ENCODE data around the gene CHRNA4.

The CHRNA4 gene

DNA sequence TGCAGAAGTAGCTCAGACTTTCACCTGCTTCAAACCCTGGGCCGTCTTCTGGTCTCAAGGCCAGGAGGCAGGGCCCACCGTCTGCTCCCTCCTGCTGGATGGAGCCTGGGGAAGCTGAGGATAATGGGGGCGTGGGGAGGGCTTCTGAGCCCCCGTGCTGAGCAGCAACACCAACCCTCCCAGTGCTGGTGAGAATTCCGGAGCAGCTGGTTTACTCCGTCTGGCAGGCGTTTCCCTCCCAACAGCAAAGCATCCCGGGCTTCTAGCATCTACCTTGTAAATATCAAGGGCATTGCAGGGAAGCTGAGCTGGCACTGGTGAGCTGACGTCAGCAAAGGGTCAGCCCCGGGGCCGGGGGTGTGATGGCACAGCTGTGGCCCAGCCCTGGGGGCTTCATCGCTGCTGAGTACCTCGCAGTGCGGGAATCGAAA lies 16.8 kb upstream of the CHRNA4 start:
- DNase-seq (ENCODE audit: low read depth, low spot score) = no peak

DNA sequence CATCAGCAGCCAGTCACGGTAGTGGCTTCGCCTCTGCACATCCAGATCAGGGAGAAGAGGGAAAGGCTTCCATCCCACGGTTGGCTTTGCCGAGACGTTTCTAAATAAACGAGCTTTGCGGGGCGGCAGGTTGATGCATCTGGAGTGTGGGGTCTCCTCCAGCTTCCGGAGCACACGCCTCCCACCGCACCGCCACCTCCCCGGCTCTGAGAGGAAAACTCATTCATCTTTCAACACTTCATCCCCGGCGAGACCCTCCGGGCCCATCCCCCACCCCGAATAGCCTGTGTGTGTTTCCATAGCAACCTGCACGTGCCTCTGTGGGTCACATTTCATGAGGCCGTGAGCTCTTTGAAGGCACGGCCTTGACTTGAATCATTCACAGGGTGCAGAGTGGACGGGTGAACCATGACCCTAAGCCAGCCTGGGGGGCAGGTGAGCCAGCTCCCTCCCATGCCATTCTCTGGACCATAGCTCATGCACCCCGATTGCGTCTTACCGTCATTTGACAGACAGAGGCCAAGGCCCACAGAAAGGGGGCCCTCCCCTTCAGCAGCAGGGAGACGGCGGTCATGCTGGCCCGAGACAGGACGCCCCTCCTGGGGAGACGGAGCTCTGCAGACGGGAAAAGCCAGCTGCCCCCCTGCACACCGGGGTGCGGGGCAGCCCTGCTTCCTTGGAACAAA lies 16.2 kb upstream of the CHRNA4 start:
- DNase-seq (ENCODE audit: low read depth, low spot score) = no peak

DNA sequence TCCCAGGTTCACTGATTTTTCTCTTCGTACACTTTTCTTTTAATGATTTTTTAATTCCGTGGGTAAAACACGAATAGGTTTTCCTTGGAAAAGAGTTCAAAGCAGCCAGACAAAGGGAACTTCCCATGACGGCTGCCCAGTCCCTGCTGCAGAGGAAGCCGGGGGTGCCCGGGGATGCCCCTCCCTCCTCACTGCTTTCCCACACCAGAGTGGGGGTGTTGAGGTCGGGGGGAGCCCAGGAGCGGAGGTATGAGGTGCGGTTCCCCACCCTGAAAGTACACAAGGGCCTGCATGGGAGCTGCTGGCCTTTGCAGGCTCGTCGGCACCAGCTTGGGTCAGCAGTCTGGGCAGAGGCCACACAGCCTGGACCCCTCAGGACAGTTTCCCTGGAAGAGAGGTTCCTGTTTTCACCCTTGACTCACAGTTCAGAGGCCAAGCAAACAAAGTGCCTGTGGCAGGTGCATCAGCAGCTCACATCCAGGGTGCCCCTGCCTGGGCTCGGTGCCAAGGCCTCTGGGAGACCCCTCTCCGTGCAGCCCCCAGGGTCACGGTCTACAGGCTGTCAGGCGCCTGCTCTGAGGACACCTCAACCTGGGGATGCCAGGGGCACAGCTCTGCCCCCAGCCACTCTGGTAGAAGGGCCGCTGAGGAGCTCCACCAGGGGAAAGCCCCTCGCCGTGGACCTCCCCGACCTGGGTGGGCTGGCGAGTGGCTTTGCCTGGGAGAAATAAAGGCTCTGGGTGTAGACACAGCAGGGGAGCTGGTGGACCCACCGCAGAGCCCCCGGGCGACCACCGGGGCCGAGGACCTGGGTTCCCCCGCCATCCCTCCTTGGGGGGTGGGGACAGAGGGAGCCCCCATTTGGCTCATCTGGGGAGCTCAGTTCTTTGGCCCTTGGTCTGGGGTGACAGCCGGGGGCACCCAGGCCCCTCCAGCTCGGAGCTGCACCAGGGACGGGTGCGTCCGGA lies 15.4 kb upstream of the CHRNA4 start:
- DNase-seq (ENCODE audit: low read depth, low spot score) = no peak

DNA sequence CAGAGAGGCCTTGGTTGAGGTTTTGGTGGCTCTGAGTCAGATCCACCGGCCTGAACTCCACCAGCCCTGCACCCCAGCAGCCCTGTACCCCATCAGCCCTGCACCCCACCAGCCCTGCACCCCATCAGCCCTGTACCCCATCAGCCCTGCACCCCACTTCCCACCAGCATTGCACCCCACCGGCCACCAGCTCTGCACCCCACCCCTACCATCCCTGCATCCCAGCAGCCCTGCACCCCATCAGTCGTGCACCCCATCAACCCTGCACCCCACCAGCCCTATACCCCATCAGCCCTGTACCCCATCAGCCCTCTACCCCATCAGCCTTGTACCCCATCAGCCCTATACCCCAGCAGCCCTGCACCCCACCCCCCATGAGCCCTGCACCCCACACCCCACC lies 14.3 kb upstream of the CHRNA4 start:
- DNase-seq (ENCODE audit: low read depth, low spot score) = no peak

DNA sequence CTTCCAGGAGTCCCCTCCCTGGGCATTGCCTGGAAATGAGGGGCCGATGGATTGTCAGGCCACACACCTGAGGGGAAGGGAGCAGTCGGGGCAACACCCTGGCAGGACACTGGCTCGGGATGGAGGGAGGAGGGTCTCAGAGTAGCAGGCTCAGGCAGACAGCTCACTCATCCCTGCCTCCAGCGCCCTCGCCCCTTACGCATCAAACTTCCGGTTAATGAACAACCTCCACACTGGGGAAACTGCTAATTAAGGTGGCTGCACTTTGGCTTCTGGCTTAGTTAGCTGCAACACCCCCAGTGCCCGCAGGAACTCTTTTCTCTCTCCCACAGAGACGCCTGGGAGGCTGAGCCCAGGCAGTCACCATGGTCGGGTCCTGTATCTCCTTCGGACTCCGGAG lies 13.4 kb upstream of the CHRNA4 start:
- no peak for DNase-seq (ENCODE audit: low read depth, low spot score)

DNA sequence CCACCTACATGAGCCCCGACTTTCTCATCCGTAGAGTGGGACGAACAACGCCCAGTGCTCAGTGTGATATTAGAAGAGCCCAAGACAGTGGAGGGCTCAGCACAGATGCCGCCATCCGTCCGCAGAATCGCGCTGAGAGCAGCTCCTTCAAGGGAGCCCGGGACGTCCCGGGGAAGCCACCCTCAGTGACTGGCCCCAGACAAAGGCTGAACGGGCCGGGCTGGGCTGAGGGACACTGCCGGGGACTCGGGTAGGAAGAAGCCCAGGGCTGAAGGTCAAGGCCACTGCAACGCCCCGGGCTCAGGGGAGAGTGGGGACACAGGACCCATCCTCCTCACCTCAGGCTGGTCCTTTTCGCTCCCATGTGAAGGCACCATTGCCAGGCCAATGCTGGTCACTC lies 12.8 kb upstream of the CHRNA4 start:
- DNase-seq (ENCODE audit: low read depth, low spot score) = no peak

DNA sequence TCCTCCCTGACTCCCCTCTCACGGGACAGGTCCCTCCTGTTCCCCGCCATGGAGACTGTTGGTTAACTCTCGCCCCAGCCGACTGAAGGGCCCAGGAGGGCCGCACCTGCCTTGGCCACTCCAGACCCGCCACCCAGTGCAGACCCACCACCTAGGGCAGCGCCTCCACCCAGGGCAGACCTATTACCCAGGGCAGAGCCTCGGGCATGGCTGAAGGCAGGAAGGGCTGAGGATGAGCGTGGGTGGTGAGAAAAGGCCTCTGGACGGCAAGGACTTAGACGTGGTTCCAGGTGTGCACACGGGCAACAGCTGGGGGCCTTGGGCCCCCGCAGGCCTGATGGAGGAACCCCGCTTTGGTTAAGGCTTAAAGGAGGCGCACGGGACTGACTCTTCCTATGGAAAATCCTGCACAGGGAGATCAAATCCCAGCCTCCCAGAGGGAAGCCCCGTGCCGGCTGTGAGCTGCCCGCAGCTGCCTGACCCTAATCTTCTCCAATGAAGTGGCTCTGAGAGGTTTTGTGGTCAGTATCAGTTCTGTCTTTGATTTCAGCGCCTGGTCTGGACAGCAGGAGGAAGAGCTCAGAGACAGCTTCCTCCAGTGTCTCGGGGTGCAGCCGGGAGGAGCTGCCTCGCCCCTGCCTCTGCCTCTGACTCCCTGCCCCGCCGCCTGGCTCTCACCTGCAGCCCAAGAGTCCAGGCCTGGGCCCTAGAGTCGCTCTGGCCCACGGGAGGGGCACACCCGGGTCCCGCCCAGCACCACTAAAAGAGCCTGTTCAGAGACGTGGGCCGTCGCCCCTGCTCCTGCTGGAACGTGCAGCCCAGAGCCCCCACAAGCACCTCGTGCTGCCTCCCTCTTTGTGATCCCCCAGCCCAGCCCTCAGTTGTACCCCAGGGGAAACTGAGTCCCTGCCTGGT lies 12.1 kb upstream of the CHRNA4 start:
- no peak for DNase-seq (ENCODE audit: low read depth, low spot score)

DNA sequence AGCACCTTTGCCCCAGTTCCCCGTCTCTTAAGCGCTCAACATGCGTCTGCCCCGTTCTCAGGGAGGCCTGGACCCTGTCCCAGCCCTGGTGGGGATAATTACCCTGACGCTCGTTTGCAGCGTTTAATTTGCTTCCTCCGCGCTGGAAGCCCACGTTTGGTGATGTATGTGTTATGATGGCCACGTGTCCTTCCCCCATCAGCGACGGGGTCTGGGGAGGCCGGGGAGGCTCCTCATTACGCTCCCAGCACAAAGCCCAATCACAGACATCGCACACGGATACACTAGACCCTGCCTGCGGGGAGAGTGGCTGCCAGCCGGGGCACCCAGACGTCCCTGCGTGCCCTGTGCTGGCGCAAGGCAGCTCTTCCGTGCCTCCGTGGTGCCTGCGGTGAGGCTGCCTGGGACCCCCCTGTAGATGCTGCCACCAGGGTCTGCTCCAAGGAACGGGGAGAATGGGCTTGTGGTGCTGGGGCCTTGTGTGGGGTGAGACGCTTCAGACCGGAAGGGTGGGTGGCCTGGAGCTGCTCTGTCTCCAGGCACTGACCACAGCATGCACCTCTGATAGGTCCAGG lies 10.2 kb upstream of the CHRNA4 start:
- DNase-seq (ENCODE audit: low read depth, low spot score) = no peak

DNA sequence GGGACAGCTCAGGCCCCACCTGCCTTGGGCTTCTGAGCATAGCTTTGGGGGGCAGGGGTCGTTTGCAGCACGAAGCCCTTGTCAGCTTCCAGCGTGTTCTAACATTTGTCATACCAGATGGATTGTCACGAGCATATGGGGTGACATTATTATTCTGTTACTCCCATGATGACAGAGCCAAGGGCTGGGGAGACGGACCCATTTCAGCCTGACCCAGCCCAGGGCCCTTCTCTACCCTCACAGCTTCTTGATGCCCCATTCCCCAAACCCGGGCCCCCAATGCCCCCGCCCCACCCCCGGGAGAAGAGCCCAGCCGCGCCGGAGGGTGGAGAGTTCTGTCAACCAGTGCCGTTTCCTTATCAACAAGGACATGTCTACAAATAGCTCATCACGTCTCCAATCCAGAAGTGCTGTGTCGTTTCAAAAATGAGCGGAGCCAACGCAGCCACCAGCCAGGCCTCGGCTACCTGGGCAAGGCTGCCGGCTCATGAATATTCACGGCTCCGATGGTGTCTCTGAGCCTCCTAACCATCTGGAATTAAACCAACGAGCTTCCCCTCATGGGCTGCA lies 9.6 kb upstream of the CHRNA4 start:
- no peak for DNase-seq (ENCODE audit: low read depth, low spot score)

DNA sequence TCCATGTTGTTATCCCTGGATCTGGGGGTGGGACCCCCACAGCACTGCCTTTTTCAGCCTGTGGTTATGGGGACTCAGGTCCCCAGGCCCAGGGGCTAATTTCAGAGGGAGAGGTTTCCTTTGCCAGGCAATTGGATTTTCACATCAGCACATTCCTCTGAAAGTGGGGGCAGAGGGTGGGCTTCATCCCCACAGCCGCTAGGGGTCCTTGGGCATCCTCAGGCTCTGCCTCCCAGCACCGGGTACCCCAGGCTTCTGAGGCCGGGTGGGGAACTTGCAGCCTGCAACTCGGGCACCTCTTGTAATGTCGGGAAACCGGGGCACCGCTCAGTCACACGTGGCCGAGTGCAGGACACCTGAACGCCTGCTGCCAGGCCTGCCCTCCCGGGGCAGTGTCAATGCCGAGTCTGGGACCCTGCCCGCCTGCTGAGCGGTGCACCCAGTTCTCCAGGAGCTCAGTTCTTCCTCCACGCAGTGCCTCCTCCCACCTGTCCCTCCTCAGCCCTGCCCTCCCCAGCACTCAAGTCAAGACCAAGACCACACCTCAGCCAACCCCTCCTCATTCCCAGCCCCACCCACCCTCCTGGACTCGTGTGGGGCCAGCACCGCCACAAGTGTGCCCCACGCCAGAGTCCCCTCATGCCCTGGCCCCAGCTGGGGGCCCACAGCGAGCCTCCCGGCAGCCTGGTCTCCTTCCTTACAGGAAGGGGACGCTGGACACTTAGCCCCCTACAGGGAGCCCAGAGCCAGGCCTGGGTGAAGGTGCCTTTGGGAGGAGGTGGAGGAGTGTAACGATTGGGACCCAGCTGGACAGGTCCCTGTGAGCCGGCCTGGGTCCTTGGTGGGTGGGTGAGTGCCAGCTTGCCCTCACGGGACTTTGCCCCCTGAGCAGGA lies 8.8 kb upstream of the CHRNA4 start:
- DNase-seq (ENCODE audit: low read depth, low spot score) = no peak

DNA sequence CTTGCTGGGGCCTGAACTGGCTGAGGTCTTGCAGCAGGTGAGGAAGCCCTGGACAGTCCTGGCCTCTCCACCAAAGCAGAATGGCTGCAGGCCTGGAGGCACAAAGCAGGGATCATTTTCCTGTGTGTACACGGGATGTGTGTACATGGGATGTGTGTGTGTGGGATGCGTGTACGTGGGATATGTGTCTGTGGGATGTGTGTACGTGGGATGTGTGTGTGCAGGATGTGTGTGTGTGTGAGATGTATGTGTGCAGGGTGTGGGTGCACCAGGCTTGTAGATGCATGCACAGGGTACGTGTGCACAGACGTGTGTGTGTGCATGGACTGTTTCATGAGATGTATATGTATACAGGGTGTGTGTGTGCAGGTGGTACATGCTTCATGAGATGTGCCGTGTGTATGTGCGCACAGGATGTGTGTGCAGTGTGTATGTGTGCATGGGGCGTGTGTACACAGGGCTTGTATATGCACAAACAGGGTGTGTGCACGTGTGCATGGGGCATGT lies 7.9 kb upstream of the CHRNA4 start:
- no peak for DNase-seq (ENCODE audit: low read depth, low spot score)

DNA sequence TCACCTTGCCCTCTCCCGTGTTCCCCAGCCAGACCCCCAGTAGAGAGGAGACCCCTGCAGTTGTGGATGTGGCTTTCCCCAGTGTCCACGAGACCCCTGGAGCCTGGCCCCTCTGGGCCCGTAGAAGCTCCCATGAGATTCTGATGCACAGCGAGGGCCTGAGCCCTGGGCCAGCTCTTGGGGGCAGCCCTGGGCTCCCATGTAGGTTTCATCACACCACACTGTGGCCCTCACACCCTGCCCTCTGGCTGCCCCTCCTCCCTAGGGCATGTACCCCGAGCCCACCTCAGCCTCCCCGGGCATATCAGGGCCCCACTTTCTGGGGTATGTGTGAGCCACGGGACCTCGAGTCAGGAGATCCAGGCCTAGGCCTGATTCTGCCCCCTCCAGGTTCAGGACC lies 7.0 kb upstream of the CHRNA4 start:
- no peak for DNase-seq (ENCODE audit: low read depth, low spot score)

DNA sequence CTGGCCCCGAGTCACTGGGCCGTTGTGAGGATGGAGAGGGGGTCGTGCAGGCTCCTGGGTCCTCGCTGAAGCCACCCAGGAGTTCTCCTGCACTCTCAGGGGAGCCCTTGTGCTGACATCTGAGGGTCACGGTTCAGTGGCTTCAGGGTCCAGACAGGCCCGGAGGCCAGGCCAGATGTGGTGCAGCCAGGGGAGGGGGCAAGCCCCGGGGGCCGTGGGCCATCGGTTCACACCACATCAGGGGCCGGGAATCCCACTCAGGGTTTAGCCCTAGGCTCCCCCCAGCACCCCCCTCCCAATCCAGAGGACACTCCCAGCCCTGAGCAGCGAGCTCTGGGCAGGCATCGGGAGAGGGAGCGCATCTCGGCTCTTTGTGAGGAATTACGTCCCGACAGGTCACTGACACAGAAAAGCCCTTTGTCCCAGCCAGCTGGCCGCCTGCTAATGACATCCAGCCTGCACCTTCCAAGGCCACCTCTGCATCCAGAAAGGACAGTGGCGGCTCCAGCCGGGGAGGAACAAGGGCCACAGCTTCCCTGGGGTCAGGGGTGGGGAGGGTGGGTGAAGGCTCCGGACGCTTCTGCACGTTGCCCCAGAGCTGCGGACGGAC lies 6.4 kb upstream of the CHRNA4 start:
- DNase-seq (ENCODE audit: low read depth, low spot score) = no peak

DNA sequence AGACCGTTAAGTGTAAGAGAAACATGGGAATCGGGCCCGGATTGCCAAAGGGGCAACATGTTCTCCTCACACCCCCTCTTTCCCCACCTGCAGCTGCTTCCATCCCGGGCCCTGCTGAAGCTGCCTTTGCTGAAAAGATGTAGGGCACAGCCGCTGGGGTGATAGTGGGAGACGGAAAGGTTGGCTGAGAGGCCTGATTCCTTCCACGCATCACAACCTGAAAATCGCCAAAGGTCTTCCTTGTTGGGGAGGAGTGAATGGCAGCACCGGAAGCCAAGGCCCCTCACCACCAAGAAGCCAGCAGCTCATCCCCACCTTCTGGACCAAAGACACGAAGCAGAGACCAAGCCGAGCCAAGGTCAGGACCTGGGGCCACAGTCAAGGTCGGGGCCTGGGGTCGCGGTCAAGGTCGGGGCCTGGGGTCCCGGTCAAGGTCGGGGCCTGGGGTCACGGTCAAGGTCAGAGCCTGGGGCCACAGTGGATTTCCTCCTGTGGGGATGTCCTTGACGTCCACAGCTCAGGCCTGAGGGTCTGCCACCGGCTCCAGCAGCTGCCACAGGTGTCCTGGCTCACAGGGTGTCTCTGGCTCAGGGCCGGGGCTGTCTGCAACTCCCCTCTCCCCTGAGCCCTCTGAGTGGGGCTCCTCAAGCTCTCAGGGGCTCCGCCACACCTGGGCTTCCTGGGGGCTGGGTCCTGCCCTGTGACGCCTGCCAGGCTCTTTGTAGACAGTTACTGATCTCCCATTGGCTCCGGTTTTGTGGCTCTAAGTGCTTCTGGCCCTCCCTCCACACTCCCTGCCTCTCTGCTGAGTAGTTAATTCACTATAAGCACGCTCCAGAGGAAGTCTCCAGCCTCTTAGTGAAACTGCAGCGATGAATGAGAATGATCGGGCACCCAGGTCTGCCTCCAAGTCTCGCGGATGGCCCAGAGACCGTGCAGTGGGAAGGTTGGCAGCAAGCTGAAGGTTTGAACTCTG lies 5.5 kb upstream of the CHRNA4 start:
- DNase-seq (ENCODE audit: low read depth, low spot score) = no peak

DNA sequence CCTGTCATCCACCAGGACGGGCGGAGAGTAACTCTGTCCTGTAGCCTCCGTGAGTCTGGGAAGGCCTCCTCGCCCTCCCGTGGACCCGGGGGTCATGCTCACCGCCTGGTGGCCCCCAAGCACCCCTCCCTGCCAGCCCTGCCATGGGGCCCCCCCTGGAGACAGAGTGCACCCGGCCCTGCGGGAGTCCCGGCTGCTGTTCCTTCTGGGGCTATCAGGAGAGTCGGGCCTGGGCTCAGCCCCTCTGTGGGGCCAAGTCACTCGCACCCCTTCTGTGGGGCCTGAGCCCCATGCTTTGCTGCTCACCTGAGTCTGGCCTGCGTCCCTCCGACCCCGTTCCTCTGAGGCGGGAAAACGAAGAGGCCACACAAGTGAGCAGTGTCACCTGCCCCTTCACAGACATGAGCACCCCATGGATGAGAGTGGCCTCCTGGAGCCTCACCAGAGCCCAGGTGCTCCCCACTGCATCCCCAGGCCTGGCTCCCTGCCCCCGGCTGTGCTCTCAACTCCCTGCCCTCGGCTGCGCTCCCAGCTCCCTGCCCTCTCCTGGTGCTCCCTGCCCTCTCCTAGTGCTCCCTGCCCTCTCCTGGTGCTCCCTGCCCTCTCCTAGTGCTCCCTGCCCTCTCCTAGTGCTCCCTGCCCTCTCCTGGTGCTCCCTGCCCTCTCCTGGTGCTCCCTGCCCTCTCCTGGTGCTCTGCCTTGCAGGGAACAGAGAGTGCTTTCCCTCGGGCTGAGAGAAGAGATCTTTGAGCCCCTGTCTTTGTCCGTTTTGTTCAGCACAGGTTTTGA lies 4.6 kb upstream of the CHRNA4 start:
- DNase-seq (ENCODE audit: low read depth, low spot score) = no peak

DNA sequence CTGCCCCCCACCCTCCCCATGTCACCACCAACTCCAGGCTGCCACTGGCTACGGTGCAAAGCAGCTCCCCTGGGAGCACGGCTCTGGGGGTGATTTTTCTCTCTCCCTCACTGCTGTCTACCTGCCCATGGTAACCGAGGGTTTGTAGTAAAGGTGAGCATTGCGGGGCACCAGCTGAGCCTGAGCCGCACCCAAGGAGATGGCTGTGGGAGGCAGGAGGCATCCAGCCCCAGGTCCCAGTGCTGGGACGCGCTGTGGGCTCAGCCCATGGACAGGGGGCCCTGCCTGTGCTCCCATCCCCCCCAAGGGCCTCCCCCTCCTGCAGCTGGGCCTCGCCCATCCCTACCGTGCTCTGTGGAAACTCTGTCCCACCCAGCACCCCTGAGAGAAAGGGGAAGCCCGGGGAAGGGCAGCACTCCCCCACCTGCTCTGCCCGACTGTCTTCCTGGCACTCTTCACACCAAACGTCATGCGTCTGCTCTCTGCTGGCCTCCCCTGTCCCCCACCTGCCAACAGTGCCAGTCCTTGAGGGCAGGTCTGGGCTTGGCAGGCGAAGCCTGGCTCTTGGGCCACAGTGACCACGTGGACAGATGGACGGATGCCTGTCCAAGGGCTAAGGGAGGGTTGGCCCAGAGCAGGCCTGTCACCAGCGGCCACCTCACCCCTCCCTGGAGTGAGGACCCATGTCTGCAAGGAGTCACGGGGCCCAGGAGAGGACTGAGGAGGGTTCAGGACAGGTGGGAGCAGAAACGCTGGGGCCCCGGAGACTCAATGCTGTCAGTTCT lies 3.8 kb upstream of the CHRNA4 start:
- no peak for DNase-seq (ENCODE audit: low read depth, low spot score)
